ENCODE measurements around the gene ATAD3A. TPM values are rescaled to one million over a fixed set of nuclear protein-coding genes. Genes with fewer than 3 reads are reported as not detected.
A peak's percentile ranks its signal among the peaks of the same experiment; 100 is the strongest.

The ATAD3A gene
- total and polyA plus RNA-seq, 9 of the 15 experiments (the other 6 are each of a cell fraction or from before 2014, with no cell fraction given) = 0.10 to 173 (median 36.7) TPM

DNA sequence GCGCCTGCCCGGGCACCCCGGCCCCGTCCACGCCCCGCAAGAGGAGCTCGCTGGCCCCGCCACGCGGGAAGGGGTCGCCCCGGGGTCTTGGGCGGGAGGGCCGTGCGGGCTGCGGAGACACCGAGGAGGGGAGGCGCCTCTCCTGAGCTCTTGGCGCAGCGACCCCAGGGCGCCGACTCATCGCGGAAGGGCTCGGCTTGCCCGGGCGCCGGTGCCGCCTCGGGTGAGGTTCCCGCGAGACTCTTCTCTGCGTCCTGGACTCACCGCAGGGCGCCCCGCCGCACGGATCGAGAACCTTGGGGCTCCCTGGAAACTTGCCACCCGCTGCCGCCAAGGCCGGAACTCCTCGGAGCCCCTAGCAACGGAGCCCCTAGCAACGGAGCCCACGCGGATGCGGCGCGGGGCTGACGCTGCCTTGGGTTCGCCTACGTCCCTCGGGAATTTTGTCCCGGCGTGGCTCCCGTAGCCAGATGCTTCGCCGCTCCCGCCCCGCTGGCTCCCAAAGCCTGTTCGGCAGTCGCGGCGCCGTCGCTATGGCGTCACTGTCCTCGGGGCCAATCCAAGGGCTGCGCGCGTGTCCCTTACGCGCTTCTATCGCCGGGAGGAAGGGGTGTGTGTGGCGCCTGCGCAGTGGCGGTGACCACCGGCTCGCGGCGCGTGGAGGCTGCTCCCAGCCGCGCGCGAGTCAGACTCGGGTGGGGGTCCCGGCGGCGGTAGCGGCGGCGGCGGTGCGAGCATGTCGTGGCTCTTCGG is at the start of gene ATAD3A (continued):
- TF ChIP-seq SMARCC2 (IDR thresholded peaks at IDR 0.05; ENCODE audit: low read depth) (no peak), NBN (IDR thresholded peaks at IDR 0.05; ENCODE audit: low read depth) (peak; percentile 88), SMAD1 (IDR thresholded peaks at IDR 0.05; ENCODE audit: low read depth, low read length, partially characterized antibody) (peak; percentile 47), KDM4B (IDR thresholded peaks at IDR 0.05; ENCODE audit: borderline replicate concordance in 2 of 2, low read depth in 1 of 2) (peak in 1 of 2 experiments; percentile 57; a peak in 2 of 4 replicates), RB1 (IDR thresholded peaks at IDR 0.05; ENCODE audit: low read depth) (peak; percentile 91), SUPT5H (IDR thresholded peaks at IDR 0.05) (peak; percentile 90), ZNF584 (CRISPR knock-in tag; IDR thresholded peaks at IDR 0.05; ENCODE audit: low read depth) (no peak), KDM2B (CRISPR knock-in tag; IDR thresholded peaks at IDR 0.05) (peak; percentile 63; the same call in 1 of the 2 replicates), ELF4 (CRISPR knock-in tag; IDR thresholded peaks at IDR 0.05) (no peak), TEAD2 (tag; IDR thresholded peaks at IDR 0.05) (no peak), ZNF143 (CRISPR knock-in tag; IDR thresholded peaks at IDR 0.05) (no peak), ZNF133 (CRISPR knock-in tag; IDR thresholded peaks at IDR 0.05) (no peak), ARID2 (IDR thresholded peaks at IDR 0.05) (no peak), KHSRP (IDR thresholded peaks at IDR 0.05) (peak; percentile 89), TEAD4 (IDR thresholded peaks at IDR 0.05; ENCODE audit: low read length) (no peak), TEAD4 (CRISPR knock-in tag; IDR thresholded peaks at IDR 0.05; ENCODE audit: borderline replicate concordance) (no peak), ZNF695 (CRISPR knock-in tag; IDR thresholded peaks at IDR 0.05) (no peak), WHSC1 (IDR thresholded peaks at IDR 0.05; ENCODE audit: low read length) (no peak), KLF1 (tag; IDR thresholded peaks at IDR 0.05) (peak; percentile 66; the same call in 1 of the 2 replicates), ZNF408 (CRISPR knock-in tag; IDR thresholded peaks at IDR 0.05; ENCODE audit: low read depth) (no peak), SMARCE1 (IDR thresholded peaks at IDR 0.05) (no peak), DMBX1 (CRISPR knock-in tag; IDR thresholded peaks at IDR 0.05; ENCODE audit: borderline replicate concordance) (no peak), PHF8 (IDR thresholded peaks at IDR 0.05; ENCODE audit: borderline replicate concordance, low read length) (peak; percentile 92), HEY1 (CRISPR knock-in tag; IDR thresholded peaks at IDR 0.05; ENCODE audit: borderline replicate concordance) (no peak), ZNF644 (tag; IDR thresholded peaks at IDR 0.05; ENCODE audit: low read depth) (no peak), BDP1 (IDR thresholded peaks at IDR 0.05; ENCODE audit: insufficient read depth, insufficient read length) (no peak), RFX7 (CRISPR knock-in tag; IDR thresholded peaks at IDR 0.05) (no peak), SOX6 (IDR thresholded peaks at IDR 0.05) (peak; percentile 74), TAF7 (tag; IDR thresholded peaks at IDR 0.05) (peak; percentile 58), KLF13 (tag; IDR thresholded peaks at IDR 0.05; ENCODE audit: borderline replicate concordance, low read depth) (peak; percentile 95), GTF2F1 (IDR thresholded peaks at IDR 0.05; ENCODE audit: low read depth, low read length) (peak; percentile 74; the same call in 1 of the 2 replicates), SAP30 (IDR thresholded peaks at IDR 0.05; ENCODE audit: borderline replicate concordance, insufficient read depth, low read depth, low read length, poor library complexity, severe bottlenecking) (peak; percentile 86)

All from K562 (cell line).